Measurements from ENCODE around the gene PSMD1. TPM values are rescaled to one million over a fixed set of nuclear protein-coding genes. Genes with fewer than 3 reads are reported as not detected.

Gene PSMD1
- total and polyA plus RNA-seq, 2 experiments from 2014 or later = 148 to 177 TPM

DNA sequence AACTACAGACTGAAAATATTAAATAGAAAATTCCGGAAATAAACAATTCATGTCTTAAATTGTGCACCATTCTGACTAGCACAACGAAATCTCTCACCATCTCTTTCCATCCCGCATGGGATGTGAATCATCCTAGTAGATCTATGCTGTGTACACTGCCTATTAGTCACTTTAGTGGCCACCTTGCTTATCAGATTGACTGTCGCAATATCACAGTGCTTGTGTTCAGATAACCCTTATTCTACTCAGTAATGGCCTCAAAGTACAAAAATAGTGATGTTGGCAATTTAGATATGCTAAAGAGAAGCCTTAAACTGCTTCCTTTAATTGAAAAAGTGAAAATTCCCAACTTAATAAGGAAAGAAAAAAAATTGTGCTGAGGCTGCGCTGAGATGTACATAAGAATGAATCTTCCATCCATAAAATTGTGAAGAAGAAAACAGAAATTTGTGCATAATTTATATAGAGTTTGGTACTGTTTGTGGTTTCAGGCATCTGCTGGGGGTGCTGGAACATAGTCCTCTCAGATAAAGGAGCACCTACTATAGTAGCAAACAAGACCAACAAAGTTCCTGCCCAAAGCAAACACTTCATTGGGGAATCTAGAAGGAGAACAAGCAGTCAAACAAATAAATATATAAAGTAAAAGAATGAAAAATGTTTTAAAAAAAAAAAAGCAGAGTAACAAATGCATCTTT is 12.0 kb downstream of the PSMD1 start:
- H3K4me3 Mint-ChIP-seq = no peak overlapping the region

DNA sequence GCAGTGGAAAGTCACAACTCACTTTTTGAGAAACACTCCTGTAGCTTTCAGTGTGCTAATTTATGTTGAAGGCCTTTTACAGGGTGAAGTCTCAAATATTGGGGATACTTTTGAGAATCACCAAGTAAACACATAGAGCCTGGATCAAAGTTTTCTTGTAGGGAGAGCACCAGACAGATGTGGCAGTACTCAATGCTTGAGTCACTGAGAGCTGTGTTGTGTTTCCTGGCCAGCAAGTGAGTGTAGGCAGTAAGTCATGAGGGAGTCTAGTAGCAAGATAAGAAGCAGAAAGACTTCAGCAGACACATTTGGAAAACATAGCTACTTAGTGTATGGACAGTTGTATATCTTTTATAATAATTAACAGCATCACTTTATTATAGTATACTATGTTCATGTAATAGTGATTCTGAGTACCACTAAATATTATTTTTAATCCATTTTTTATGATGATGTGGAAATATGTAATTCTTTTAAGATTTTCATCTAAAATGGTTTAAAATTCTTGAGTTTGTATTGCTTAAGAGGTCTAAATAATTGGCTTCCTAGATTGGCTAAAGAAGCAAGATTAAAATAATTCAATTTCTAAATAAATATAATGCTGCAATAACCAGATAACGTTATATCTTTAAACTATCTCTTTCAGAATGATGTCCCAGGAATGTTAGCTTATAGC is 12.8 kb downstream of the PSMD1 start:
- Mint-ChIP-seq H3K27me3 (ENCODE audit: insufficient read depth, low read depth, poor library complexity) (no peaks in the 10 kb centered on the region), H3K36me3 (ENCODE audit: low read depth) (peaks cover 65% of the 10 kb centered on the region)
- TF ChIP-seq ZNF114 (CRISPR knock-in tag; IDR thresholded peaks at IDR 0.05) = no peak
- TF ChIP-seq EZH2 (IDR thresholded peaks at IDR 0.05; ENCODE audit: low read depth, unreplicated experiment) = no peak
- TF ChIP-seq CREB1 (CRISPR knock-in tag; IDR thresholded peaks at IDR 0.05; ENCODE audit: low read depth) = no peak
- TF ChIP-seq EZH2phosphoT487 (IDR thresholded peaks at IDR 0.05; ENCODE audit: unreplicated experiment) = no peak
- TF ChIP-seq, protein P1, sequence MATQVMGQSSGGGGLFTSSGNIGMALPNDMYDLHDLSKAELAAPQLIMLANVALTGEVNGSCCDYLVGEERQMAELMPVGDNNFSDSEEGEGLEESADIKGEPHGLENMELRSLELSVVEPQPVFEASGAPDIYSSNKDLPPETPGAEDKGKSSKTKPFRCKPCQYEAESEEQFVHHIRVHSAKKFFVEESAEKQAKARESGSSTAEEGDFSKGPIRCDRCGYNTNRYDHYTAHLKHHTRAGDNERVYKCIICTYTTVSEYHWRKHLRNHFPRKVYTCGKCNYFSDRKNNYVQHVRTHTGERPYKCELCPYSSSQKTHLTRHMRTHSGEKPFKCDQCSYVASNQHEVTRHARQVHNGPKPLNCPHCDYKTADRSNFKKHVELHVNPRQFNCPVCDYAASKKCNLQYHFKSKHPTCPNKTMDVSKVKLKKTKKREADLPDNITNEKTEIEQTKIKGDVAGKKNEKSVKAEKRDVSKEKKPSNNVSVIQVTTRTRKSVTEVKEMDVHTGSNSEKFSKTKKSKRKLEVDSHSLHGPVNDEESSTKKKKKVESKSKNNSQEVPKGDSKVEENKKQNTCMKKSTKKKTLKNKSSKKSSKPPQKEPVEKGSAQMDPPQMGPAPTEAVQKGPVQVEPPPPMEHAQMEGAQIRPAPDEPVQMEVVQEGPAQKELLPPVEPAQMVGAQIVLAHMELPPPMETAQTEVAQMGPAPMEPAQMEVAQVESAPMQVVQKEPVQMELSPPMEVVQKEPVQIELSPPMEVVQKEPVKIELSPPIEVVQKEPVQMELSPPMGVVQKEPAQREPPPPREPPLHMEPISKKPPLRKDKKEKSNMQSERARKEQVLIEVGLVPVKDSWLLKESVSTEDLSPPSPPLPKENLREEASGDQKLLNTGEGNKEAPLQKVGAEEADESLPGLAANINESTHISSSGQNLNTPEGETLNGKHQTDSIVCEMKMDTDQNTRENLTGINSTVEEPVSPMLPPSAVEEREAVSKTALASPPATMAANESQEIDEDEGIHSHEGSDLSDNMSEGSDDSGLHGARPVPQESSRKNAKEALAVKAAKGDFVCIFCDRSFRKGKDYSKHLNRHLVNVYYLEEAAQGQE (IDR thresholded peaks at IDR 0.05; ENCODE audit: unreplicated experiment) = no peak
- TF ChIP-seq JUNB (IDR thresholded peaks at IDR 0.05; ENCODE audit: unreplicated experiment) = no peak
- TF ChIP-seq NANOG (IDR thresholded peaks at IDR 0.05; ENCODE audit: borderline replicate concordance) = no peak
- no peak for TF ChIP-seq CTCF (conservative IDR thresholded peaks at IDR 0.05; ENCODE audit: low read depth in 2 of 2)

More for the DNA sequence above, 12.0 kb downstream of the PSMD1 start:
- Histone ChIP-seq H3K9me2 (ENCODE audit: insufficient read depth) (no peaks in the 10 kb centered on the region), H3K36me3 (ENCODE audit: insufficient read depth) (peaks cover 70% of the 10 kb centered on the region), H3F3A (replicated peaks; ENCODE audit: low read depth) (no peaks in the 10 kb centered on the region), H4K20me1 (replicated peaks; ENCODE audit: insufficient read depth) (peaks cover 15% of the 10 kb centered on the region), H3K4me2 (no peak overlapping the region), H3K27me3 (ENCODE audit: insufficient read depth) (no peaks in the 10 kb centered on the region), H3K79me2 (replicated peaks; ENCODE audit: insufficient read depth) (peaks cover 16% of the 10 kb centered on the region), H2AFZ (no peak overlapping the region), H3K4me3 (no peak overlapping the region), H3K27ac (ENCODE audit: low read depth) (no peak overlapping the region), H3K4me1 (ENCODE audit: insufficient read depth) (no peaks in the 10 kb centered on the region)
- Mint-ChIP-seq H3K27ac (no peak overlapping the region; the same call in 1 of the 2 replicates), H3K4me1 (no peaks in the 10 kb centered on the region), H3K27me3 (ENCODE audit: insufficient read depth, low read depth, poor library complexity) (no peaks in the 10 kb centered on the region), H3K36me3 (ENCODE audit: low read depth) (peaks cover 74% of the 10 kb centered on the region), H3K9me3 (no peaks in the 10 kb centered on the region)
- DNase-seq (ENCODE audit: low spot score) = no peak
- no peak for ATAC-seq
- TF ChIP-seq, protein P2, sequence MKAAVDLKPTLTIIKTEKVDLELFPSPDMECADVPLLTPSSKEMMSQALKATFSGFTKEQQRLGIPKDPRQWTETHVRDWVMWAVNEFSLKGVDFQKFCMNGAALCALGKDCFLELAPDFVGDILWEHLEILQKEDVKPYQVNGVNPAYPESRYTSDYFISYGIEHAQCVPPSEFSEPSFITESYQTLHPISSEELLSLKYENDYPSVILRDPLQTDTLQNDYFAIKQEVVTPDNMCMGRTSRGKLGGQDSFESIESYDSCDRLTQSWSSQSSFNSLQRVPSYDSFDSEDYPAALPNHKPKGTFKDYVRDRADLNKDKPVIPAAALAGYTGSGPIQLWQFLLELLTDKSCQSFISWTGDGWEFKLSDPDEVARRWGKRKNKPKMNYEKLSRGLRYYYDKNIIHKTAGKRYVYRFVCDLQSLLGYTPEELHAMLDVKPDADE (IDR thresholded peaks at IDR 0.05) = no peak
- TF ChIP-seq EZH2phosphoT487 (IDR thresholded peaks at IDR 0.05; ENCODE audit: unreplicated experiment) (no peak), JUNB (IDR thresholded peaks at IDR 0.05; ENCODE audit: unreplicated experiment) (no peak), CREB1 (CRISPR knock-in tag; IDR thresholded peaks at IDR 0.05; ENCODE audit: low read depth) (no peak), CTCF (conservative IDR thresholded peaks at IDR 0.05; ENCODE audit: low read depth in 2 of 2) (no peak), ZNF331 (CRISPR knock-in tag; IDR thresholded peaks at IDR 0.05; ENCODE audit: low read depth) (no peak), POLR2AphosphoS5 (IDR thresholded peaks at IDR 0.05; ENCODE audit: low read depth) (no peak)

More for the DNA sequence above, 12.8 kb downstream of the PSMD1 start:
- no peaks in the 10 kb centered on the region for H3K27me3 ChIP-seq (ENCODE audit: insufficient read depth)
- H3K79me2 ChIP-seq (replicated peaks; ENCODE audit: insufficient read depth) = peaks cover 8% of the 10 kb centered on the region; the same call in 1 of the 2 replicates
- H3K4me3 ChIP-seq = no peak overlapping the region
- no peak overlapping the region for H3K27ac ChIP-seq (ENCODE audit: low read depth)
- Mint-ChIP-seq H3K9me3 (no peaks in the 10 kb centered on the region), H3K4me3 (no peak overlapping the region), H3K4me1 (no peaks in the 10 kb centered on the region), H3K27ac (no peak overlapping the region)
- H3K4me1 ChIP-seq (ENCODE audit: insufficient read depth) = no peaks in the 10 kb centered on the region
- no peak for DNase-seq (ENCODE audit: low spot score)
- no peaks in the 10 kb centered on the region for H3F3A ChIP-seq (replicated peaks; ENCODE audit: low read depth)
- H2AFZ ChIP-seq = no peak overlapping the region
- no peak for ATAC-seq
- H3K4me2 ChIP-seq = no peak overlapping the region
- peaks cover 9% of the 10 kb centered on the region for H4K20me1 ChIP-seq (replicated peaks; ENCODE audit: insufficient read depth)
- no peaks in the 10 kb centered on the region for H3K9me2 ChIP-seq (ENCODE audit: insufficient read depth)
- H3K36me3 ChIP-seq (ENCODE audit: insufficient read depth) = peaks cover 71% of the 10 kb centered on the region

All from GM23338 (cell line).